Transverse colon (tissue), 4 donors: ENCODE data around the gene GALNT18.

ENCODE experiments used
- CTCF ChIP-seq, 5 experiments: fragments of 200-600 bp in 3 of 5; fragments of 450-650 bp in 2 of 5; sonication (generic) in 3 of 5; IDR thresholded peaks; 1 replicate in 2 of 5; 2 replicates in 3 of 5; pipeline ENCODE4 v1.5.1; 2016 to 2017; ENCODE audit warnings: antibody characterized with exemption in 5 of 5, inconsistent platforms in 3 of 5, mild to moderate bottlenecking in 2 of 5, moderate library complexity in 1 of 5
- POLR2A ChIP-seq: fragments of 450-650 bp; IDR thresholded peaks from one replicate; pipeline ENCODE4 v1.6.1; 2016; ENCODE audit warnings: antibody characterized with exemption, mild to moderate bottlenecking, moderate library complexity
- POLR2AphosphoS5 ChIP-seq, 3 donors: sonication (generic); formaldehyde crosslinking; IDR thresholded peaks; one replicate each; pipeline ENCODE4 v1.6.1; 2016; ENCODE audit warnings: antibody characterized with exemption in 3 of 3

GRCh38 chr11:11389238-11389637, 232.6 kb downstream of the GALNT18 start:
- no peak for TF ChIP-seq CTCF (IDR thresholded peaks at IDR 0.05)
- TF ChIP-seq POLR2A: no peak
- no peak for TF ChIP-seq POLR2AphosphoS5 (IDR thresholded peaks at IDR 0.05)
